HEK293T (cell line): ENCODE data around the gene APOL4.
"Not testable (repeated sequence)": the region's sequence is repeated elsewhere in the genome, so short reads cannot be mapped to it uniquely, and the experiment has no call there.

Source experiments
- ARNT ChIP-seq: fragments of 450-650 bp; IDR thresholded peaks from 2 replicates; pipeline ENCODE4 v1.6.1; 2017; ENCODE audit warnings: mild to moderate bottlenecking
- BHLHE40 ChIP-seq: fragments of 450-650 bp; IDR thresholded peaks from 2 replicates; pipeline ENCODE4 v1.6.1; 2016; ENCODE audit warnings: mild to moderate bottlenecking, moderate library complexity, borderline replicate concordance
- ELF4 ChIP-seq: fragments of 450-650 bp; IDR thresholded peaks from 2 replicates; pipeline ENCODE4 v1.6.1; 2017; ENCODE audit warnings: antibody characterized with exemption
- HDGF ChIP-seq: fragments of 450-650 bp; IDR thresholded peaks from 2 replicates; pipeline ENCODE4 v1.6.1; 2017; ENCODE audit warnings: antibody characterized with exemption, borderline replicate concordance
- PKNOX1 ChIP-seq: fragments of 450-650 bp; IDR thresholded peaks from 2 replicates; pipeline ENCODE4 v1.6.1; 2016
- TARDBP ChIP-seq: fragments of 450-650 bp; IDR thresholded peaks from 2 replicates; pipeline ENCODE4 v1.6.1; 2016

GRCh38 chr22:36205573-36205972 lies 4.0 kb upstream of the APOL4 start:
- TF ChIP-seq ELF4, BHLHE40, ARNT, HDGF, PKNOX1, TARDBP: not testable (repeated sequence)
